ENCODE measurements around the gene COLEC11. TPM values are rescaled to one million over a fixed set of nuclear protein-coding genes. Genes with fewer than 3 reads are reported as not detected.

The COLEC11 gene
- total and polyA plus RNA-seq, 2 of the 13 experiments (the other 11 are each of a cell fraction or from before 2014, with no cell fraction given), result 1.5 to 3.0 TPM

- TF ChIP-seq KDM5A (IDR thresholded peaks at IDR 0.05; ENCODE audit: borderline replicate concordance, low read length), result peak; percentile 61; the same call in 1 of the 2 replicates
- TF ChIP-seq, protein P1, sequence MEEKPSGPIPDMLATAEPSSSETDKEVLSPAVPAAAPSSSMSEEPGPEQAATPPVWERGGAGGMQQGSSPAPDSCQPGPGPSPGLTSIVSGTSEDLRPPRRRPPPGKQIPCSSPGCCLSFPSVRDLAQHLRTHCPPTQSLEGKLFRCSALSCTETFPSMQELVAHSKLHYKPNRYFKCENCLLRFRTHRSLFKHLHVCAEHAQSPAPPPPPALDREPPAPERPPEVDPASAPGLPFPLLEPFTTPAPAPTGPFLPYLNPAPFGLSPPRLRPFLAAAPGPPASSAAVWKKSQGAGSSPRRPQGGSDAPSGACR (CRISPR knock-in tag; IDR thresholded peaks at IDR 0.05), result no peak
- TF ChIP-seq ZNF564 (CRISPR knock-in tag; IDR thresholded peaks at IDR 0.05), result peak; percentile 73; the same call in 1 of the 2 replicates
- TF ChIP-seq ZNF605 (CRISPR knock-in tag; IDR thresholded peaks at IDR 0.05), result no peak
- TF ChIP-seq, protein P2, sequence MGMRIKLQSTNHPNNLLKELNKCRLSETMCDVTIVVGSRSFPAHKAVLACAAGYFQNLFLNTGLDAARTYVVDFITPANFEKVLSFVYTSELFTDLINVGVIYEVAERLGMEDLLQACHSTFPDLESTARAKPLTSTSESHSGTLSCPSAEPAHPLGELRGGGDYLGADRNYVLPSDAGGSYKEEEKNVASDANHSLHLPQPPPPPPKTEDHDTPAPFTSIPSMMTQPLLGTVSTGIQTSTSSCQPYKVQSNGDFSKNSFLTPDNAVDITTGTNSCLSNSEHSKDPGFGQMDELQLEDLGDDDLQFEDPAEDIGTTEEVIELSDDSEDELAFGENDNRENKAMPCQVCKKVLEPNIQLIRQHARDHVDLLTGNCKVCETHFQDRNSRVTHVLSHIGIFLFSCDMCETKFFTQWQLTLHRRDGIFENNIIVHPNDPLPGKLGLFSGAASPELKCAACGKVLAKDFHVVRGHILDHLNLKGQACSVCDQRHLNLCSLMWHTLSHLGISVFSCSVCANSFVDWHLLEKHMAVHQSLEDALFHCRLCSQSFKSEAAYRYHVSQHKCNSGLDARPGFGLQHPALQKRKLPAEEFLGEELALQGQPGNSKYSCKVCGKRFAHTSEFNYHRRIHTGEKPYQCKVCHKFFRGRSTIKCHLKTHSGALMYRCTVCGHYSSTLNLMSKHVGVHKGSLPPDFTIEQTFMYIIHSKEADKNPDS (CRISPR knock-in tag; IDR thresholded peaks at IDR 0.05), result no peak
- TF ChIP-seq ZNF326 (CRISPR knock-in tag; IDR thresholded peaks at IDR 0.05; ENCODE audit: borderline replicate concordance), result no peak
- TF ChIP-seq HIVEP1 (CRISPR knock-in tag; IDR thresholded peaks at IDR 0.05), result no peak
- 0 out of 2 replicates have a peak, but pooled peaks have one; percentile 66 for TF ChIP-seq ZNF33B (CRISPR knock-in tag; IDR thresholded peaks at IDR 0.05)
- no peak for TF ChIP-seq POLR2AphosphoS5 (IDR thresholded peaks at IDR 0.05; ENCODE audit: low read depth, low read length)
- no peak; the same call in 1 of the 2 replicates for TF ChIP-seq ISX (CRISPR knock-in tag; conservative IDR thresholded peaks at IDR 0.05)
- peak; percentile 51; the same call in 1 of the 2 replicates for TF ChIP-seq POGZ (CRISPR knock-in tag; IDR thresholded peaks at IDR 0.05)
- TF ChIP-seq SALL1 (CRISPR knock-in tag; IDR thresholded peaks at IDR 0.05), result peak; percentile 79
- TF ChIP-seq ETV6 (CRISPR knock-in tag; conservative IDR thresholded peaks at IDR 0.05), result no peak
- TF ChIP-seq, protein P3, sequence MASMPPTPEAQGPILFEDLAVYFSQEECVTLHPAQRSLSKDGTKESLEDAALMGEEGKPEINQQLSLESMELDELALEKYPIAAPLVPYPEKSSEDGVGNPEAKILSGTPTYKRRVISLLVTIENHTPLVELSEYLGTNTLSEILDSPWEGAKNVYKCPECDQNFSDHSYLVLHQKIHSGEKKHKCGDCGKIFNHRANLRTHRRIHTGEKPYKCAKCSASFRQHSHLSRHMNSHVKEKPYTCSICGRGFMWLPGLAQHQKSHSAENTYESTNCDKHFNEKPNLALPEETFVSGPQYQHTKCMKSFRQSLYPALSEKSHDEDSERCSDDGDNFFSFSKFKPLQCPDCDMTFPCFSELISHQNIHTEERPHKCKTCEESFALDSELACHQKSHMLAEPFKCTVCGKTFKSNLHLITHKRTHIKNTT (CRISPR knock-in tag; IDR thresholded peaks at IDR 0.05), result no peak
- no peak for TF ChIP-seq MBD4 (IDR thresholded peaks at IDR 0.05; ENCODE audit: borderline replicate concordance, low read length)
- TF ChIP-seq ZNF614 (CRISPR knock-in tag; IDR thresholded peaks at IDR 0.05; ENCODE audit: borderline replicate concordance), result peak; percentile 77
- TF ChIP-seq MED8 (CRISPR knock-in tag; IDR thresholded peaks at IDR 0.05; ENCODE audit: insufficient replicate concordance), result no peak
- no peak for TF ChIP-seq NFE2L2 (IDR thresholded peaks at IDR 0.05; ENCODE audit: low read length)
- TF ChIP-seq GATAD2A (CRISPR knock-in tag; IDR thresholded peaks at IDR 0.05), result peak; percentile 18; the same call in 1 of the 2 replicates
- TF ChIP-seq ZMYM2 (CRISPR knock-in tag; IDR thresholded peaks at IDR 0.05), result peak; percentile 61; the same call in 1 of the 2 replicates
- TF ChIP-seq MTF1 (CRISPR knock-in tag; IDR thresholded peaks at IDR 0.05), result no peak
- TF ChIP-seq ZNF678 (CRISPR knock-in tag; IDR thresholded peaks at IDR 0.05), result 0 out of 2 replicates have a peak, but pooled peaks have one; percentile 50
- TF ChIP-seq, protein P4, sequence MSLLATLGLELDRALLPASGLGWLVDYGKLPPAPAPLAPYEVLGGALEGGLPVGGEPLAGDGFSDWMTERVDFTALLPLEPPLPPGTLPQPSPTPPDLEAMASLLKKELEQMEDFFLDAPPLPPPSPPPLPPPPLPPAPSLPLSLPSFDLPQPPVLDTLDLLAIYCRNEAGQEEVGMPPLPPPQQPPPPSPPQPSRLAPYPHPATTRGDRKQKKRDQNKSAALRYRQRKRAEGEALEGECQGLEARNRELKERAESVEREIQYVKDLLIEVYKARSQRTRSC (CRISPR knock-in tag; IDR thresholded peaks at IDR 0.05; ENCODE audit: low read depth), result 0 out of 2 replicates have a peak, but pooled peaks have one; percentile 50
- TF ChIP-seq CENPT (CRISPR knock-in tag; IDR thresholded peaks at IDR 0.05; ENCODE audit: low read depth), result no peak
- TF ChIP-seq ZNF510 (CRISPR knock-in tag; IDR thresholded peaks at IDR 0.05; ENCODE audit: low read depth), result peak; percentile 27; the same call in 1 of the 2 replicates
- 0 out of 2 replicates have a peak, but pooled peaks have one; percentile 39 for TF ChIP-seq SRF (IDR thresholded peaks at IDR 0.05; ENCODE audit: low read depth, low read length)
Observed at GRCh38 chr2:3651691-3652648, 57.1 kb downstream of the COLEC11 start (continued).
